Kidney (tissue), 14 donors: Measurements from ENCODE around the gene PTH2R. TPM values are rescaled to one million over a fixed set of nuclear protein-coding genes. Genes with fewer than 3 reads are reported as not detected.

Experiments
- DNase-seq, 5 donors: peaks; one replicate each; pipeline ENCODE4 v3.0.0-alpha.2; 2013 to 2020
- FAIRE-seq: peaks from 2 replicates; lab custom pipeline; 2012; peaks lifted over from hg19 to GRCh38; lab: Jason Lieb, UNC
- H3K27ac ChIP-seq, 2 donors: one replicate each; pipeline ENCODE4 v1.7.0; 2013; ENCODE audit warnings: low read depth in 2 of 2, low read length in 2 of 2, inconsistent platforms in 1 of 2
- H3K27me3 ChIP-seq: one replicate; pipeline ENCODE4 v1.7.1; 2013; ENCODE audit warnings: low read length, inconsistent platforms; ENCODE audit not compliant: control insufficient read depth, insufficient read depth
- H3K36me3 ChIP-seq, 3 donors: one replicate each; pipeline versions ENCODE4 v1.7.0 to v1.7.1; 2013; ENCODE audit warnings: low read length in 3 of 3, control low read depth in 1 of 3, inconsistent platforms in 1 of 3; ENCODE audit not compliant: insufficient read depth in 3 of 3, control insufficient read depth in 2 of 3
- H3K4me1 ChIP-seq, 3 donors: one replicate each; pipeline versions ENCODE4 v1.7.0 to v1.7.1; 2013; ENCODE audit warnings: low read length in 3 of 3, inconsistent platforms in 1 of 3, low read depth in 1 of 3; ENCODE audit not compliant: control insufficient read depth in 2 of 3, insufficient read depth in 2 of 3
- H3K4me3 ChIP-seq, 3 donors: one replicate each; pipeline versions ENCODE4 v1.7.0 to v1.8.1; 2013; ENCODE audit warnings: low read length in 3 of 3, control low read depth in 1 of 3, inconsistent platforms in 1 of 3
- H3K9ac ChIP-seq, 3 donors: one replicate each; pipeline versions ENCODE4 v1.7.0 to v1.7.1; 2013; ENCODE audit warnings: low read length in 3 of 3, control low read depth in 1 of 3, inconsistent platforms in 1 of 3
- H3K9me3 ChIP-seq, 3 donors: one replicate each; pipeline versions ENCODE4 v1.7.0 to v1.7.1; 2013; ENCODE audit warnings: low read length in 3 of 3, control low read depth in 1 of 3, inconsistent platforms in 1 of 3; ENCODE audit not compliant: control insufficient read depth in 2 of 3, insufficient read depth in 1 of 3
- CTCF ChIP-seq: IDR thresholded peaks from 3 replicates; pipeline ENCODE4 v1.5.1; 2012; ENCODE audit warnings: mild to moderate bottlenecking, moderate library complexity, borderline replicate concordance; ENCODE audit not compliant: insufficient read depth; ENCODE audit errors: extremely low read depth
- intact Hi-C: fragments of 100-400 bp; cut with DNase I; formaldehyde crosslinking; loops from one replicate; pipeline ENCODE4 v1.11.1; 2022
- polyA plus RNA-seq: library from polyadenylated mRNA; stranded (reverse); fragments of 350-450 nt; fragmentation: Illumina TruSeq; extraction: RNeasy Lipid Tissue Mini Kit (QIAGEN cat#74804); gene quantifications from one replicate; pipeline ENCODE4 v1.2.3, GENCODE V29; 2014; ENCODE audit warnings: low read depth, low replicate concordance; ENCODE audit not compliant: insufficient read depth
- total RNA-seq: library from RNA; stranded (reverse); fragmentation: NEBNext Ultra II Directional; extraction: Animal tissue kit (Norgen Biotek cat#: 25700); gene quantifications from one replicate; pipeline ENCODE4 v1.2.1, GENCODE V29; 2021
- donor health status: control.
- donor health status: control.
- donor health status: control.
- donor health status: control.
- donor health status: control.
- donor health status: DM: yes; HTN: yes; CAD: no.
- donor health status: Normal renal cell carcinoma (clear cell type).

The PTH2R gene
- total and polyA plus RNA-seq, 2 donors from 2014 or later = 11.0 to 54.8 TPM

GRCh38 chr2:208399201-208399600 lies 7.4 kb upstream of the PTH2R start:
- Histone ChIP-seq H3K27ac (no peak overlapping the region), H3K4me3 (no peak overlapping the region), H3K27me3 (no peaks in the 10 kb centered on the region), H3K36me3 (no peaks in the 10 kb centered on the region), H3K4me1 (no peaks in the 10 kb centered on the region), H3K9ac (no peak overlapping the region), H3K9me3 (peaks cover 0 to 3% (median 3%) of the 10 kb centered on the region in 3 donors)
- intact Hi-C loops = no loop called here
- FAIRE-seq = no peak
- no peak for DNase-seq
- TF ChIP-seq CTCF = no peak

DNA sequence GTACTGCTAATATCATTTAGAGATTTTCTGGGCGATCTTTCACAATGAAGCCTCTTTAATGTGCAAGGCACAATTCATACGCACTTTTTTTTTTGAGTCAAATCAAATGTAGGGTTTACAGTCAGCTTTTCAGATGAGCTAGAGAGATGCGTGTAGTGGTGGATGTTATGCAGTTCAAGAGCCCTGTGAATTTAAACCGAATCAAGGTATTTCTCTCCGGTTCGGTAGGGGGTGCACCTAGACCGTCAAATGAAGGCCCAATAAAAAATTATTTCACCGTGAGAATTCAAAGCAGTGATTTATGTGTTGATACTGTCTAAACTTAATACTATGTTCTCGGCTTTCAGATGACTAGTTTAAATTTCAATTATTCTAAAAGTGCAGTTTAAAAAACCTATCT lies 1.1 kb downstream of the PTH2R start:
- Histone ChIP-seq H3K4me1 (peaks cover 0 to 4% (median 0%) of the 10 kb centered on the region in 3 donors), H3K27ac (no peak overlapping the region), H3K36me3 (no peaks in the 10 kb centered on the region), H3K9ac (no peak overlapping the region), H3K9me3 (no peaks in the 10 kb centered on the region), H3K27me3 (peaks cover 7% of the 10 kb centered on the region), H3K4me3 (peak overlapping the region in 1 of 3 donors; percentile 51)
- intact Hi-C loops = no loop called here
- DNase-seq (peak in 3 of 5 donors; percentile 35 to 61 (median 59)), FAIRE-seq (peak; percentile 35)
- peak; percentile 42 for TF ChIP-seq CTCF

DNA sequence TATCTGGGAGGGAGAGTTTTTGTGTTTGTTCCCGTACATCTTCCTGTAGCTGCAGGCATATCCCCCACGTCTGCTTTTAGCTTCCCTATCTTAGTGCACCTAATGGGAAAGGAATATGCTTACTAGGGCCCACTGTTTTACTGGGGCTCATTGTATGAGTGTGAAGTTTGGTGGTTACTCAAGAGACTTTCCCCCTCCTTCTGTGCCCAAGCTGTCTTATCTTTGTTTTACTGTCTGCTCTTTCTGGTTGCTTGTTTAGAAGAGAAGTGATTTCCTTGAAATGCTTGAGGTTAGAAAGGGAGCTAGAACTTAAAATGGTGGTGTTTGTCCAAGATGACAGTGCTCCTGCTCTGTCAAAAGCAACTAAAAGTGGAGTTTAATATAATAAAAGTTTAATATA lies 7.3 kb downstream of the PTH2R start:
- H3K9ac ChIP-seq = no peak overlapping the region
- no peak overlapping the region for H3K4me3 ChIP-seq
- FAIRE-seq (no peak), DNase-seq (no peak)
- no peak overlapping the region for H3K27ac ChIP-seq
- no peaks in the 10 kb centered on the region for H3K4me1 ChIP-seq
- H3K27me3 ChIP-seq = no peaks in the 10 kb centered on the region
- TF ChIP-seq CTCF = no peak
- H3K9me3 ChIP-seq = no peaks in the 10 kb centered on the region
- no peaks in the 10 kb centered on the region for H3K36me3 ChIP-seq
- intact Hi-C loops = no loop called here

DNA sequence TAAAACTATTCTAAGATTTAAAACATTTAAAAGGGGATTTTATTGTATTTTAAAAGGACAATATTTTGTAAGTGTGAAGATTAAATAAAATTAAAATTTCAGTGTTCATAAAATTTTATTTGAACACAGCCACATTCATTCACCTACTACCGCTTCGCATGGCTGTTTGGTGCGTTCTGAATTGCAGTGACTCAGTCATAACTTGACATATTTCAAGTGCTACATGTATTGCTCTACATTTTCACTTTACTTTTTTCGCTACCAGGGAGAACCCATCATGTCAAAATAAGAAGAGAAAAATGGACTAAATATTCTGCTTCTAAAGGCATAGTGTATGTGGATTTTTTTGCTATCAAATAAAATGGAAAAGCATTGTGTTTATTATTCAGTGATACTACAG lies 8.7 kb downstream of the PTH2R start:
- no peak for DNase-seq
- no peaks in the 10 kb centered on the region for H3K9me3 ChIP-seq
- H3K36me3 ChIP-seq = no peaks in the 10 kb centered on the region
- no peaks in the 10 kb centered on the region for H3K4me1 ChIP-seq
- no peaks in the 10 kb centered on the region for H3K27me3 ChIP-seq
- intact Hi-C loops = no loop called here
- no peak for FAIRE-seq
- no peak for TF ChIP-seq CTCF
- no peak overlapping the region for H3K9ac ChIP-seq
- H3K4me3 ChIP-seq = no peak overlapping the region
- no peak overlapping the region for H3K27ac ChIP-seq
